Bronchial epithelial cell (primary cell): ENCODE measurements around the gene TIMM8B. TPM values are rescaled to one million over a fixed set of nuclear protein-coding genes. Genes with fewer than 3 reads are reported as not detected.

Source experiments
- DNase-seq: peaks from one replicate; pipeline ENCODE4 v3.0.0-alpha.2; 2010; ENCODE audit warnings: low read depth
- FAIRE-seq: peaks from 2 replicates; lab custom pipeline; 2011; peaks lifted over from hg19 to GRCh38; lab: Jason Lieb, UNC
- H3K27me3 ChIP-seq: 2 replicates; pipeline ENCODE4 v1.5.1; 2011; ENCODE audit warnings: low read length; ENCODE audit not compliant: control insufficient read depth, insufficient read depth
- H3K36me3 ChIP-seq: 2 replicates; pipeline ENCODE4 v1.5.1; 2011; ENCODE audit warnings: low read length; ENCODE audit not compliant: control insufficient read depth, insufficient read depth
- H3K4me3 ChIP-seq: 2 replicates; pipeline ENCODE4 v1.5.1; 2011; ENCODE audit warnings: mild to moderate bottlenecking, low read depth, low read length, control low read depth
- total RNA-seq: library from RNA; depleted of rRNA; stranded (reverse); fragments of >200 nt; gene quantifications from 2 replicates; pipeline ENCODE4 v1.2.1, GENCODE V29; 2014
- TF ChIP-seq, protein P1 (sequence below): IDR thresholded peaks from 2 replicates; pipeline ENCODE4 v1.5.1; 2011; ENCODE audit warnings: mild to moderate bottlenecking, moderate library complexity, low read length, control low read depth, inconsistent platforms; ENCODE audit not compliant: insufficient read depth, severe bottlenecking

Gene TIMM8B
- total RNA-seq, 1 donor from 2014 or later, result 66.3 TPM

- H3K4me3 ChIP-seq, result no peak overlapping the region
- DNase-seq, result no peak
- no peaks in the 10 kb centered on the region for H3K27me3 ChIP-seq
- TF ChIP-seq, protein P1, sequence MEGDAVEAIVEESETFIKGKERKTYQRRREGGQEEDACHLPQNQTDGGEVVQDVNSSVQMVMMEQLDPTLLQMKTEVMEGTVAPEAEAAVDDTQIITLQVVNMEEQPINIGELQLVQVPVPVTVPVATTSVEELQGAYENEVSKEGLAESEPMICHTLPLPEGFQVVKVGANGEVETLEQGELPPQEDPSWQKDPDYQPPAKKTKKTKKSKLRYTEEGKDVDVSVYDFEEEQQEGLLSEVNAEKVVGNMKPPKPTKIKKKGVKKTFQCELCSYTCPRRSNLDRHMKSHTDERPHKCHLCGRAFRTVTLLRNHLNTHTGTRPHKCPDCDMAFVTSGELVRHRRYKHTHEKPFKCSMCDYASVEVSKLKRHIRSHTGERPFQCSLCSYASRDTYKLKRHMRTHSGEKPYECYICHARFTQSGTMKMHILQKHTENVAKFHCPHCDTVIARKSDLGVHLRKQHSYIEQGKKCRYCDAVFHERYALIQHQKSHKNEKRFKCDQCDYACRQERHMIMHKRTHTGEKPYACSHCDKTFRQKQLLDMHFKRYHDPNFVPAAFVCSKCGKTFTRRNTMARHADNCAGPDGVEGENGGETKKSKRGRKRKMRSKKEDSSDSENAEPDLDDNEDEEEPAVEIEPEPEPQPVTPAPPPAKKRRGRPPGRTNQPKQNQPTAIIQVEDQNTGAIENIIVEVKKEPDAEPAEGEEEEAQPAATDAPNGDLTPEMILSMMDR, result no peak
- no peak for FAIRE-seq
- no peaks in the 10 kb centered on the region for H3K36me3 ChIP-seq
Measured at GRCh38 chr11:112127056-112127455, 40.5 kb upstream of the TIMM8B start.

DNA sequence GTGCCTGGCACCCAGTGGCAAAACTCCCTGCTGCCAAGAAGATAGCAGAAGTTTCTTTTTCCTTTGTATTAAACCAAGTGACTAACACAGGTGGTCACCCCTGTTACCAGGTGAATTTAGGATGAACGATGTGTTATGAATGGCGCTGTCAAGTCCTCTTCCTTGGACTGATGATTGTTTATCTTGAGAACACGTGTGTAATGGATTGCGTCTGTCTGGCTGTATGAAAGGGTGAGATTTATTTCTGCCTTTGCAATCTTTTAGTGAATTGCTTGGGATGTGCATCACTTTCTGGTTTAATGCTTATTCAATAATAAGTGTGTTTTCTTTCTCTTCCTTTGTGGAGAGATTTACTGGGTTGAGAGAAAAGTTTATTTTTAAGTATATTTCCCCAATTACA is 36.6 kb upstream of the TIMM8B start:
- no peak for FAIRE-seq
- no peaks in the 10 kb centered on the region for H3K36me3 ChIP-seq
- no peak overlapping the region for H3K4me3 ChIP-seq
- no peak for DNase-seq
- H3K27me3 ChIP-seq, result no peaks in the 10 kb centered on the region
- TF ChIP-seq, protein P1, result no peak

- Histone ChIP-seq H3K4me3 (no peak overlapping the region), H3K27me3 (no peaks in the 10 kb centered on the region), H3K36me3 (no peaks in the 10 kb centered on the region)
- DNase-seq (peak; percentile 28), FAIRE-seq (no peak)
- TF ChIP-seq, protein P1, result no peak
Measured at GRCh38 chr11:112121981-112122615, 35.5 kb upstream of the TIMM8B start.

- DNase-seq (no peak), FAIRE-seq (no peak)
- H3K27me3 ChIP-seq, result no peaks in the 10 kb centered on the region
- TF ChIP-seq, protein P1, result no peak
- H3K36me3 ChIP-seq, result no peaks in the 10 kb centered on the region
- H3K4me3 ChIP-seq, result no peak overlapping the region
Measured at GRCh38 chr11:112118176-112118575, 31.6 kb upstream of the TIMM8B start.

GRCh38 chr11:112115386-112115785 is 28.8 kb upstream of the TIMM8B start:
- Histone ChIP-seq H3K27me3 (no peaks in the 10 kb centered on the region), H3K4me3 (no peak overlapping the region), H3K36me3 (no peaks in the 10 kb centered on the region)
- DNase-seq (no peak), FAIRE-seq (no peak)
- TF ChIP-seq, protein P1, result no peak

DNA sequence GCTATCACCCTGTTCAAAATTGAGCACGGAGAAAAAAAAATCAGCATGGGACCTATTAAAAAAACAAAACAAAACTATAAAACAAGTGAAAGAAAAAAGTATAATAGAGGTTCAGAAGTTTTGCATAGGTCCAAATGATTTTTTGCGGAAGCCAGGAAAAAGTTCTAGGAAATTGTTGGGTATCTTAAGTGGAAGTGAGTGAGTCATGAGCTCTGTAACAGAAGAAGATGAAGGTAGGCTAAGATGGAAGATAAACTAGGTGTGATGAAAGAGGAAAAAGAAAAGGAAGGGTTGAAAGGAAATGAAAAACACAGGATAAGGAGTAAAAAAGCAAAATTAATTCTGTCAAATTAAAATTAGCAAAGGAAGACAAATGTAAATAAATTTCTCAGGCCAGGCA is 27.9 kb upstream of the TIMM8B start:
- FAIRE-seq (no peak), DNase-seq (no peak)
- Histone ChIP-seq H3K36me3 (no peaks in the 10 kb centered on the region), H3K4me3 (no peak overlapping the region), H3K27me3 (no peaks in the 10 kb centered on the region)
- TF ChIP-seq, protein P1, result no peak
